HCT116 (cell line): ENCODE results near the gene EPGN.

ENCODE experiments used
- POLR2A ChIP-seq: IDR thresholded peaks from 2 replicates; pipeline ENCODE4 v1.7.0; 2011; ENCODE audit warnings: borderline replicate concordance; ENCODE audit not compliant: insufficient read depth, insufficient read length; ENCODE audit errors: extremely low read depth
- POLR2AphosphoS5 ChIP-seq: IDR thresholded peaks from 2 replicates; pipeline ENCODE4 v1.6.1; 2011; ENCODE audit warnings: mild to moderate bottlenecking, low read depth, low read length, moderate library complexity
- YY1 ChIP-seq: IDR thresholded peaks from 2 replicates; pipeline ENCODE4 v1.6.1; 2011; ENCODE audit warnings: low read length, low read depth, moderate library complexity, mild to moderate bottlenecking; ENCODE audit not compliant: insufficient replicate concordance; ENCODE audit errors: extremely low read depth
- ZNF274 ChIP-seq: fragments of 200-500 bp; sonication (Bioruptor generic); IDR thresholded peaks from 2 replicates; pipeline ENCODE4 v1.6.1; 2014; ENCODE audit warnings: mild to moderate bottlenecking, low read depth, low read length, inconsistent platforms
- TF ChIP-seq, protein P1 (sequence below), 3 experiments: fragments of 200-600 bp in 1 of 3; sonication (generic) in 1 of 3; IDR thresholded peaks in 2 of 3; conservative IDR thresholded peaks in 1 of 3; 2 replicates each; pipeline ENCODE4 v1.5.1; 2012 to 2017; ENCODE audit warnings: low read depth in 2 of 3, low read length in 2 of 3, antibody characterized with exemption in 1 of 3, borderline replicate concordance in 1 of 3, control low read depth in 1 of 3, mild to moderate bottlenecking in 1 of 3, mixed read lengths in 1 of 3, mixed run types in 1 of 3, moderate library complexity in 1 of 3; ENCODE audit not compliant: insufficient read depth in 1 of 3
- TF ChIP-seq, protein P2 (sequence below): IDR thresholded peaks from 2 replicates; pipeline ENCODE4 v1.6.1; 2011; ENCODE audit warnings: mild to moderate bottlenecking, low read length, moderate library complexity; ENCODE audit not compliant: insufficient replicate concordance; ENCODE audit errors: extremely low read depth

DNA sequence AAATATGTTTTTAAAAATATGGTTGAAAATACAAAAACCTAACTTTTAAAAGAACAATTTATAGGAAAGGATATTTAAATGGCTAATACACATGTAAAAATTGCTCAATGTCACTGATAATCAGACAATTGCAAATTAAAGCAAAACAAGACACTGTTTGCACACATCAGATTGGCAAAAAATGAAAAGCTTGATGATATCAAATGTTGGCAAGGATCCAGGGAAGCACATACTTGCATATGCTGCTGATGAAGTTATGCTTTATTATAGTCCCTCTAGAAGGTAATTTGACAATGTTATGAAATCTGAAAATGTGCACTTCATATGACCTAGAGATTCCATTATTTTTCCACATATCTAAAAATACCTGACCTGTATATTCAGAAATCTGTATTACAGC is 45.7 kb upstream of the EPGN start:
- no peak for TF ChIP-seq POLR2AphosphoS5
- TF ChIP-seq, protein P1, sequence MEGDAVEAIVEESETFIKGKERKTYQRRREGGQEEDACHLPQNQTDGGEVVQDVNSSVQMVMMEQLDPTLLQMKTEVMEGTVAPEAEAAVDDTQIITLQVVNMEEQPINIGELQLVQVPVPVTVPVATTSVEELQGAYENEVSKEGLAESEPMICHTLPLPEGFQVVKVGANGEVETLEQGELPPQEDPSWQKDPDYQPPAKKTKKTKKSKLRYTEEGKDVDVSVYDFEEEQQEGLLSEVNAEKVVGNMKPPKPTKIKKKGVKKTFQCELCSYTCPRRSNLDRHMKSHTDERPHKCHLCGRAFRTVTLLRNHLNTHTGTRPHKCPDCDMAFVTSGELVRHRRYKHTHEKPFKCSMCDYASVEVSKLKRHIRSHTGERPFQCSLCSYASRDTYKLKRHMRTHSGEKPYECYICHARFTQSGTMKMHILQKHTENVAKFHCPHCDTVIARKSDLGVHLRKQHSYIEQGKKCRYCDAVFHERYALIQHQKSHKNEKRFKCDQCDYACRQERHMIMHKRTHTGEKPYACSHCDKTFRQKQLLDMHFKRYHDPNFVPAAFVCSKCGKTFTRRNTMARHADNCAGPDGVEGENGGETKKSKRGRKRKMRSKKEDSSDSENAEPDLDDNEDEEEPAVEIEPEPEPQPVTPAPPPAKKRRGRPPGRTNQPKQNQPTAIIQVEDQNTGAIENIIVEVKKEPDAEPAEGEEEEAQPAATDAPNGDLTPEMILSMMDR (IDR thresholded peaks at IDR 0.05 in 2 of 3, conservative IDR thresholded peaks at IDR 0.05 in 1 of 3; ENCODE audit: borderline replicate concordance in 1 of 3, insufficient read depth in 1 of 3, low read depth in 2 of 3, low read length in 2 of 3): no peak
- TF ChIP-seq ZNF274: no peak
- TF ChIP-seq, protein P2, sequence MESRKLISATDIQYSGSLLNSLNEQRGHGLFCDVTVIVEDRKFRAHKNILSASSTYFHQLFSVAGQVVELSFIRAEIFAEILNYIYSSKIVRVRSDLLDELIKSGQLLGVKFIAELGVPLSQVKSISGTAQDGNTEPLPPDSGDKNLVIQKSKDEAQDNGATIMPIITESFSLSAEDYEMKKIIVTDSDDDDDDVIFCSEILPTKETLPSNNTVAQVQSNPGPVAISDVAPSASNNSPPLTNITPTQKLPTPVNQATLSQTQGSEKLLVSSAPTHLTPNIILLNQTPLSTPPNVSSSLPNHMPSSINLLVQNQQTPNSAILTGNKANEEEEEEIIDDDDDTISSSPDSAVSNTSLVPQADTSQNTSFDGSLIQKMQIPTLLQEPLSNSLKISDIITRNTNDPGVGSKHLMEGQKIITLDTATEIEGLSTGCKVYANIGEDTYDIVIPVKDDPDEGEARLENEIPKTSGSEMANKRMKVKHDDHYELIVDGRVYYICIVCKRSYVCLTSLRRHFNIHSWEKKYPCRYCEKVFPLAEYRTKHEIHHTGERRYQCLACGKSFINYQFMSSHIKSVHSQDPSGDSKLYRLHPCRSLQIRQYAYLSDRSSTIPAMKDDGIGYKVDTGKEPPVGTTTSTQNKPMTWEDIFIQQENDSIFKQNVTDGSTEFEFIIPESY: no peak
- TF ChIP-seq YY1: no peak
- TF ChIP-seq POLR2A: no peak
